OCI-LY7 (cell line): ENCODE measurements around the gene HIVEP3.
"Not testable (repeated sequence)": the region's sequence is repeated elsewhere in the genome, so short reads cannot be mapped to it uniquely, and the experiment has no call there.

Source experiments
- CTCF ChIP-seq: fragments of 200-600 bp; sonication (generic); conservative IDR thresholded peaks from 2 replicates; pipeline ENCODE4 v1.5.1; 2014; ENCODE audit warnings: mild to moderate bottlenecking, antibody characterized with exemption, low read length, moderate library complexity, mixed read lengths
- EZH2phosphoT487 ChIP-seq: fragments of 200-600 bp; sonication (generic); IDR thresholded peaks from 2 replicates; pipeline ENCODE4 v1.6.1; 2018; ENCODE audit warnings: low read depth, borderline replicate concordance, mild to moderate bottlenecking, mixed run types, antibody characterized with exemption, low read length, moderate library complexity, mixed read lengths

- TF ChIP-seq CTCF, EZH2phosphoT487: not testable (repeated sequence)
Observed at GRCh38 chr1:41951492-41951891, 32.8 kb upstream of the HIVEP3 start.
